GM06990 (cell line): ENCODE data around the gene VWA2.

ENCODE experiments used
- DNase-seq: peaks from one replicate; pipeline ENCODE4 v3.0.0-alpha.2; 2011; ENCODE audit not compliant: insufficient read length; ENCODE audit errors: extremely low read depth
- H3K27me3 ChIP-seq: replicated peaks from 2 replicates; pipeline ENCODE4 v1.6.0; 2011; ENCODE audit warnings: low read length; ENCODE audit not compliant: control insufficient read depth, insufficient read depth
- H3K36me3 ChIP-seq: 2 replicates; pipeline ENCODE4 v1.5.1; 2011; ENCODE audit warnings: low read length; ENCODE audit not compliant: control insufficient read depth, insufficient read depth
- H3K4me3 ChIP-seq: replicated peaks from 2 replicates; pipeline ENCODE4 v1.5.1; 2011; ENCODE audit warnings: low read depth, mild to moderate bottlenecking, control low read depth, low read length
- TF ChIP-seq, protein P1 (sequence below): IDR thresholded peaks from 2 replicates; pipeline ENCODE4 v1.5.1; 2011; ENCODE audit warnings: low read length, control low read depth, mild to moderate bottlenecking, inconsistent platforms; ENCODE audit not compliant: insufficient read depth, poor library complexity, severe bottlenecking

Gene VWA2

DNA sequence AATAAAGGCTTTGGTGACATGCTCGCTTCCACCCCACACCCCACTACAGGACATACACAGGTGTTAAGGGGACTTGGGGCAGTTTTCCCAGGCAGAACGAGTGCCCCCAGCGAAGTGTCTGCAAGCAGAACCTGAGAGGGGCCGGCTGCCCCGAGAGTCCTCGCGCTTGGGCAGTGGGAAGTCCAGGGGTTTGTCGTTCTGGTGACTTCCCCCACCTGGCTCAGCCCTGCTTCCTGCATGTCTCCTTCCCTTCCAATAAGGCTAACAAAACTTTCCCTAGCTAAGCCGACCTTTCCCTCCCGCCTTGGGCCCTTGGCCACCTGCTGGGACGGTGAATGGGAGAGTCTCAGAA is 916 bp downstream of the VWA2 start:
- Histone ChIP-seq H3K27me3 (peaks cover 1% of the 10 kb centered on the region), H3K4me3 (no peak overlapping the region), H3K36me3 (no peaks in the 10 kb centered on the region)
- DNase-seq, result no peak
- TF ChIP-seq, protein P1, sequence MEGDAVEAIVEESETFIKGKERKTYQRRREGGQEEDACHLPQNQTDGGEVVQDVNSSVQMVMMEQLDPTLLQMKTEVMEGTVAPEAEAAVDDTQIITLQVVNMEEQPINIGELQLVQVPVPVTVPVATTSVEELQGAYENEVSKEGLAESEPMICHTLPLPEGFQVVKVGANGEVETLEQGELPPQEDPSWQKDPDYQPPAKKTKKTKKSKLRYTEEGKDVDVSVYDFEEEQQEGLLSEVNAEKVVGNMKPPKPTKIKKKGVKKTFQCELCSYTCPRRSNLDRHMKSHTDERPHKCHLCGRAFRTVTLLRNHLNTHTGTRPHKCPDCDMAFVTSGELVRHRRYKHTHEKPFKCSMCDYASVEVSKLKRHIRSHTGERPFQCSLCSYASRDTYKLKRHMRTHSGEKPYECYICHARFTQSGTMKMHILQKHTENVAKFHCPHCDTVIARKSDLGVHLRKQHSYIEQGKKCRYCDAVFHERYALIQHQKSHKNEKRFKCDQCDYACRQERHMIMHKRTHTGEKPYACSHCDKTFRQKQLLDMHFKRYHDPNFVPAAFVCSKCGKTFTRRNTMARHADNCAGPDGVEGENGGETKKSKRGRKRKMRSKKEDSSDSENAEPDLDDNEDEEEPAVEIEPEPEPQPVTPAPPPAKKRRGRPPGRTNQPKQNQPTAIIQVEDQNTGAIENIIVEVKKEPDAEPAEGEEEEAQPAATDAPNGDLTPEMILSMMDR, result no peak

DNA sequence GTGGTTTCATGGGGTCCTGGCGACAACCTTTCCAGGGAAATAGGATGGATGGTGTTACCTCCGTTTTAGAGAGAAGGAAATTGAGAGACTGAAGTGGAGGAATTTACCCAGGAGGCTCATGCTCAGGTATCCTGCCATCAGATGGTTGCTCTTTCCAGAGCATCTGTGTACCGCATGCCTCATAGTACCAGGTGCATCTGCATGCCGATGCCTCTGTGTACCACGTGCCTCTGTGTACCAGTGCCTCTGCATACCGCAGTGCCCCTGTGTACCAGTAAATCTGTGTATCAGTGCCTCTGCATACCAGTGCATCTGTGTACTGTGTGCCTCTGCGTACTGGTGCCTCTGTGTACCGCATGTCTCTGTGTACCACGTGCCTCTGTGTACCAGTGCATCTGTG is 3.2 kb downstream of the VWA2 start:
- DNase-seq, result no peak
- TF ChIP-seq, protein P1, result no peak
- Histone ChIP-seq H3K36me3 (no peaks in the 10 kb centered on the region), H3K27me3 (peaks cover 1% of the 10 kb centered on the region), H3K4me3 (no peak overlapping the region)

DNA sequence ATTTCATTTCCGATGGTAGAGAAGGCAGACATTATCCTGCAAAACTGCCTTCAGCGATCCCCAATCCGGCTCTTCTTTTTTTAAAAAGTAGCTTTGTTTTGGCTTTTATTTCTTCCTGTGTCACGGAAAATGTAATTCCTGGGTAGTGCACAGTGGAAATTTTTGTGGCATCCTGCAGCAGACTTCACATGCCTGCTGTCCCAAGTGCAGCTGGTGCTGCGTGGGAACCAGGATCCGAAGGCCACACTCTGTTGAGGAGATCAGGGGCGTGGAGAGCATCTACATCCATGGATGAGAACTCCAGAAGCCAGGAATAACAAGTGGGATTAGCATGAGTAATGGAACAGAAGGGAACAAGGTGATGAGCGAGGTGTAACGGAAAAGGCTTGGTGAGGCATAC is 4.6 kb downstream of the VWA2 start:
- peaks cover 1% of the 10 kb centered on the region for H3K27me3 ChIP-seq
- TF ChIP-seq, protein P1, result no peak
- no peak overlapping the region for H3K4me3 ChIP-seq
- no peak for DNase-seq
- no peaks in the 10 kb centered on the region for H3K36me3 ChIP-seq

DNA sequence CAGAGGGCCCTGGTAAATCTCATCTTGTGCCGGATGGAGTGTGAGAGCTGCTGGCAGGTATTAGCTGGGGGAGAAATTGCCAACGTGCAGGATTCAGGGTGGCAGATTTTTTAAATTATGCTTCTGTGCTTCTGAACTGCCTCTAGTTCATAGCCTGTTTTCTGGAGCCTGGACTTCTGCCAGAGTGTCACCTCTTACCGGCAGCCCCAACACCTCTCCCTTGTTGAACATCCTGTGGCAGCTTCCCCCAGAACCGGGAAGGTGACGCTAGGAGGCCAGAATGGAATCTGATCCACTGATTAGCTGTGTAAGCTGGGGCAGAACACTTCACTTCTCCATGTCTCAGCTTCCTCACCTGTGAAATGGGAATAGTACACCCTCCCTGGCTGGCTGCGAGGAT is 5.1 kb downstream of the VWA2 start:
- no peaks in the 10 kb centered on the region for H3K36me3 ChIP-seq
- no peak overlapping the region for H3K4me3 ChIP-seq
- H3K27me3 ChIP-seq, result peaks cover 1% of the 10 kb centered on the region
- DNase-seq, result no peak
- TF ChIP-seq, protein P1, result no peak

DNA sequence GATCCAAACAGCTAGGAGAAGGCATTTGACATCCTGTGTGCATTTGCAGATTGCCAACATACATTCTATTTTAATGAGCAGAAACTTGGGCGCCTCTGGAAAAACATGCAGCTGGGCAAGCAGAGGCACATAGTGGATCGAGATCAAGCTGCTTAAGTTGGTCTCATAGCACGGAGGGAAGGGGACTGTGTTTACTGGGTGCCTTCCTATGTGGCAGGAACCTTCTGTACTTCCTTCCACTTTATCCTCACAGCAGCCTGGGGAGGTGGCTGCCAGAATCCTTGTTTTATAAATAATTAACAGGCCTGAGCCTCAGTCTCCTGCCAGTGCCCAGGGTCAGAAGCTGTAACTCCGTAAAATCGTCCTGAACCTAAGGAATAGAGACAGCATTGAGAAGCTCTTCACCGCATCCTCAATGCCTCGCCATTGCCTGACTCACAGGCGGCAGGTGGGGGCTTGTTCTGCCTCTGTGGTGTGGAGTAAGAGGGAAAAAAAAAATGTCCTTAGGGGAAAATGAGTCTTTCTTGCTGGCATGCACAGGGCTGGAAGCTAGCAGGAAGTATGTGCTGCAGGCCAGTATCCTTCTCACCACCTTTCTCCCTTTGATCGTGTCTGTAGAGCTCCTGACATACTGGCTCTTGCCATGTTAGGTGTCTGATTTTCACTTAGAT is 6.2 kb downstream of the VWA2 start:
- no peak for DNase-seq
- TF ChIP-seq, protein P1, result no peak
- Histone ChIP-seq H3K27me3 (no peaks in the 10 kb centered on the region; the same call in 1 of the 2 replicates), H3K36me3 (no peaks in the 10 kb centered on the region), H3K4me3 (no peak overlapping the region)
